ENCODE data around the gene ROR1.
A peak's percentile ranks its signal among the peaks of the same experiment; 100 is the strongest.

ROR1 gene

GRCh38 chr1:63836830-63837229 is 63.0 kb downstream of the ROR1 start:
- TF ChIP-seq ESRRG (CRISPR knock-in tag; IDR thresholded peaks at IDR 0.05) (no peak), TCF4 (CRISPR knock-in tag; IDR thresholded peaks at IDR 0.05; ENCODE audit: borderline replicate concordance) (no peak), ISL1 (CRISPR knock-in tag; IDR thresholded peaks at IDR 0.05) (no peak), ZFP3 (CRISPR knock-in tag; IDR thresholded peaks at IDR 0.05) (no peak), CSDC2 (CRISPR knock-in tag; IDR thresholded peaks at IDR 0.05) (no peak), GLIS3 (CRISPR knock-in tag; IDR thresholded peaks at IDR 0.05) (no peak), SNAI2 (CRISPR knock-in tag; IDR thresholded peaks at IDR 0.05) (no peak), PPARA (CRISPR knock-in tag; IDR thresholded peaks at IDR 0.05; ENCODE audit: borderline replicate concordance) (no peak)
- TF ChIP-seq, protein P1, sequence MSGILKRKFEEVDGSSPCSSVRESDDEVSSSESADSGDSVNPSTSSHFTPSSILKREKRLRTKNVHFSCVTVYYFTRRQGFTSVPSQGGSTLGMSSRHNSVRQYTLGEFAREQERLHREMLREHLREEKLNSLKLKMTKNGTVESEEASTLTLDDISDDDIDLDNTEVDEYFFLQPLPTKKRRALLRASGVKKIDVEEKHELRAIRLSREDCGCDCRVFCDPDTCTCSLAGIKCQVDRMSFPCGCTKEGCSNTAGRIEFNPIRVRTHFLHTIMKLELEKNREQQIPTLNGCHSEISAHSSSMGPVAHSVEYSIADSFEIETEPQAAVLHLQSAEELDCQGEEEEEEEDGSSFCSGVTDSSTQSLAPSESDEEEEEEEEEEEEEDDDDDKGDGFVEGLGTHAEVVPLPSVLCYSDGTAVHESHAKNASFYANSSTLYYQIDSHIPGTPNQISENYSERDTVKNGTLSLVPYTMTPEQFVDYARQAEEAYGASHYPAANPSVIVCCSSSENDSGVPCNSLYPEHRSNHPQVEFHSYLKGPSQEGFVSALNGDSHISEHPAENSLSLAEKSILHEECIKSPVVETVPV (CRISPR knock-in tag; IDR thresholded peaks at IDR 0.05) = no peak
- TF ChIP-seq, protein P2, sequence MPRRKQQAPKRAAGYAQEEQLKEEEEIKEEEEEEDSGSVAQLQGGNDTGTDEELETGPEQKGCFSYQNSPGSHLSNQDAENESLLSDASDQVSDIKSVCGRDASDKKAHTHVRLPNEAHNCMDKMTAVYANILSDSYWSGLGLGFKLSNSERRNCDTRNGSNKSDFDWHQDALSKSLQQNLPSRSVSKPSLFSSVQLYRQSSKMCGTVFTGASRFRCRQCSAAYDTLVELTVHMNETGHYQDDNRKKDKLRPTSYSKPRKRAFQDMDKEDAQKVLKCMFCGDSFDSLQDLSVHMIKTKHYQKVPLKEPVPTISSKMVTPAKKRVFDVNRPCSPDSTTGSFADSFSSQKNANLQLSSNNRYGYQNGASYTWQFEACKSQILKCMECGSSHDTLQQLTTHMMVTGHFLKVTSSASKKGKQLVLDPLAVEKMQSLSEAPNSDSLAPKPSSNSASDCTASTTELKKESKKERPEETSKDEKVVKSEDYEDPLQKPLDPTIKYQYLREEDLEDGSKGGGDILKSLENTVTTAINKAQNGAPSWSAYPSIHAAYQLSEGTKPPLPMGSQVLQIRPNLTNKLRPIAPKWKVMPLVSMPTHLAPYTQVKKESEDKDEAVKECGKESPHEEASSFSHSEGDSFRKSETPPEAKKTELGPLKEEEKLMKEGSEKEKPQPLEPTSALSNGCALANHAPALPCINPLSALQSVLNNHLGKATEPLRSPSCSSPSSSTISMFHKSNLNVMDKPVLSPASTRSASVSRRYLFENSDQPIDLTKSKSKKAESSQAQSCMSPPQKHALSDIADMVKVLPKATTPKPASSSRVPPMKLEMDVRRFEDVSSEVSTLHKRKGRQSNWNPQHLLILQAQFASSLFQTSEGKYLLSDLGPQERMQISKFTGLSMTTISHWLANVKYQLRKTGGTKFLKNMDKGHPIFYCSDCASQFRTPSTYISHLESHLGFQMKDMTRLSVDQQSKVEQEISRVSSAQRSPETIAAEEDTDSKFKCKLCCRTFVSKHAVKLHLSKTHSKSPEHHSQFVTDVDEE (CRISPR knock-in tag; IDR thresholded peaks at IDR 0.05) = no peak
- ATAC-seq = no peak

DNA sequence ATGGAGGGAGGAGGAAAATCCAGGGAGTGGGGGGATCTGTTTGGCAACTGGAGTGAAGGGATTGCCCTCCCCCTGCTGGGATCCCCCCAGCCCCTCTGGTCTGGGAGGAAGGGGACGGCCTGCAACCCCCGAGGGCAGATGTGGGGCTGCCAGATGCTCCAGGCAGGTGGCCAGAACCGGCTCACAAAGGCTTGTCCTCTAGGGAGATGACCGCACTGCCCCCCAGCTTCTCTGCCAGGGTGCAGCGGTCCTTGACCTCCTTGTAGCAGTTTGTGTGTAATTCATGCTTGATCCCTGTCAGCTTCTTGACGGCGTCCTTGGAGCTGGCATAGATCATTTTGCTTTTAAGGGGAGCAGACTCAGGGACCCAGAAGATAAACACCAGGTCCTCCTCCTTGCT is 69.2 kb downstream of the ROR1 start:
- TF ChIP-seq BACH2 (CRISPR knock-in tag; IDR thresholded peaks at IDR 0.05; ENCODE audit: borderline replicate concordance) = no peak
- ATAC-seq = no peak

DNA sequence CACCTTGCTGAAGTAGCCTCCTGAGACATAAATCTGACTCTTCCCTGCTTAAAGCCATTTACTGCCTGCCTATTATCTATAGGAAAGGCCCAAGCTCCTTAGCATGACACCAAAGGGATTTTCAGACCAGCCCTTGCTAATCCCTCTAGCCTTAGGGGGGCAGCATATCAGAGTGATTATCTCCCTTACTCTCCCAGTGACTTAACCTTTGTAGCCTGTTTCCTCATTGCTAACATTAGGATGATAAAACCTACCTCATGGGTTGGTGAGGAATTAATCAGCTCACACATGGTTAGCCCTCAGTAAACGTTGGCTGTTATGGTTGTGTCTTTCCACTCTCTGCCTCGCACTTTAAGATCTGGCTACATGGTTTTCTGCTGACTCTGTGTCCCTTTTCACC is 70.1 kb downstream of the ROR1 start:
- TF ChIP-seq ZC3H10 (CRISPR knock-in tag; IDR thresholded peaks at IDR 0.05) = no peak
- no peak for TF ChIP-seq POU6F1 (CRISPR knock-in tag; IDR thresholded peaks at IDR 0.05; ENCODE audit: borderline replicate concordance, low read depth)
- TF ChIP-seq PATZ1 (CRISPR knock-in tag; IDR thresholded peaks at IDR 0.05; ENCODE audit: borderline replicate concordance) = no peak
- TF ChIP-seq, protein P1 (CRISPR knock-in tag; IDR thresholded peaks at IDR 0.05) = no peak
- no peak for TF ChIP-seq ZNF8 (CRISPR knock-in tag; IDR thresholded peaks at IDR 0.05)
- no peak for TF ChIP-seq OSR1 (CRISPR knock-in tag; IDR thresholded peaks at IDR 0.05)
- TF ChIP-seq BACH2 (CRISPR knock-in tag; IDR thresholded peaks at IDR 0.05; ENCODE audit: borderline replicate concordance) = no peak
- no peak for TF ChIP-seq RARB (CRISPR knock-in tag; IDR thresholded peaks at IDR 0.05)
- no peak for TF ChIP-seq ZNF70 (CRISPR knock-in tag; IDR thresholded peaks at IDR 0.05)
- no peak for TF ChIP-seq TCF4 (CRISPR knock-in tag; IDR thresholded peaks at IDR 0.05; ENCODE audit: borderline replicate concordance)
- TF ChIP-seq CSDC2 (CRISPR knock-in tag; IDR thresholded peaks at IDR 0.05) = no peak
- no peak for ATAC-seq

DNA sequence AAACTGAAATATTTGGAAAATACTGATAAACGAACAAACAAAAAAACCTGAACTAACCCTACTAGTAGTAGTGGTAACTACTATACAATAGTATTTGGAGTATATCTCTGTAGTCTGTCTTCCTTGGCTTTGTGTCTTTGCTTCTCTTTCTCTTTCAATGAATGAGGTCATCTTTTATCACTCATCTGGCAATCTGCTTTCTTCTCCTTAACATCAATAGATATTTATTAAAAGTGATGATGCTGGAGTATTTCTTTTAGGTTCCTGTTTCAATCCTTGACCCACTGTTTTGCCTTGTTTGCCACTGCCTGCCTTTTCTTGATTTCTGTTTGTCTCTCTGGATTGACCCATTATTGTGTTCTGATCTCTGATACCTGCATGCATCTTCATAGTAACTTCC is 71.5 kb downstream of the ROR1 start:
- no peak for TF ChIP-seq ZFP30 (CRISPR knock-in tag; IDR thresholded peaks at IDR 0.05)
- 0 out of 2 replicates have a peak, but pooled peaks have one; percentile 7 for TF ChIP-seq ISL1 (CRISPR knock-in tag; IDR thresholded peaks at IDR 0.05)

More for the DNA sequence above, 71.5 kb downstream of the ROR1 start:
- peak; percentile 19; the same call in 1 of the 3 replicates for ATAC-seq

Data from SK-N-SH treated with all-trans-retinoic acid at 6 μM for 48 hours (cell line).